ENCODE results near the gene MALRD1. TPM values are rescaled to one million over a fixed set of nuclear protein-coding genes. Genes with fewer than 3 reads are reported as not detected.

MALRD1 gene
- total RNA-seq, 6 experiments from 2014 or later, result 0.29 to 0.49 (median 0.34) TPM; not detected in 2

DNA sequence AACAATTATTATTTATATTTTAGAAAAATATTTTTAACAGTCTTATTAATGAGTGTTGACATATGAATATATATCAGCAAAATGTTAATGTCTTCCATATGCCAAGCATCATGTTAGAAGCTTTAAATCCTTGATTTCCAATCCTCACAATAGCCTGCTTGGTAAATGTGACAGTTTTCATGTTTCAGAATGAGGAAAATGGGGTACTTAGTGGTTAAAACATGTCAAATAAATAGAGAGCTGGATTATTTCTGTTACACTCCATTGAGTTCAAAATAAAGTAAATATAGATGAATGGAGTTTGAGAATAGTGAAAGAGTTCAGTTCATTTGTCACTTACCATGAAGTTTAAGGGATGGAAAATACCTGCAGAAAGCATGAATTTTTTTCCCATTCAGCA, 377.4 kb downstream of the MALRD1 start:
- DNase-seq, result no peak
- Histone ChIP-seq H3K9me3 (no peaks in the 10 kb centered on the region), H3K36me3 (no peaks in the 10 kb centered on the region), H3K4me1 (no peaks in the 10 kb centered on the region), H3K27me3 (no peaks in the 10 kb centered on the region), H3K27ac (no peak overlapping the region), H3K4me3 (no peak overlapping the region)
- no peak for TF ChIP-seq POLR2A (IDR thresholded peaks at IDR 0.05)
- TF ChIP-seq, protein P1, sequence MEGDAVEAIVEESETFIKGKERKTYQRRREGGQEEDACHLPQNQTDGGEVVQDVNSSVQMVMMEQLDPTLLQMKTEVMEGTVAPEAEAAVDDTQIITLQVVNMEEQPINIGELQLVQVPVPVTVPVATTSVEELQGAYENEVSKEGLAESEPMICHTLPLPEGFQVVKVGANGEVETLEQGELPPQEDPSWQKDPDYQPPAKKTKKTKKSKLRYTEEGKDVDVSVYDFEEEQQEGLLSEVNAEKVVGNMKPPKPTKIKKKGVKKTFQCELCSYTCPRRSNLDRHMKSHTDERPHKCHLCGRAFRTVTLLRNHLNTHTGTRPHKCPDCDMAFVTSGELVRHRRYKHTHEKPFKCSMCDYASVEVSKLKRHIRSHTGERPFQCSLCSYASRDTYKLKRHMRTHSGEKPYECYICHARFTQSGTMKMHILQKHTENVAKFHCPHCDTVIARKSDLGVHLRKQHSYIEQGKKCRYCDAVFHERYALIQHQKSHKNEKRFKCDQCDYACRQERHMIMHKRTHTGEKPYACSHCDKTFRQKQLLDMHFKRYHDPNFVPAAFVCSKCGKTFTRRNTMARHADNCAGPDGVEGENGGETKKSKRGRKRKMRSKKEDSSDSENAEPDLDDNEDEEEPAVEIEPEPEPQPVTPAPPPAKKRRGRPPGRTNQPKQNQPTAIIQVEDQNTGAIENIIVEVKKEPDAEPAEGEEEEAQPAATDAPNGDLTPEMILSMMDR (IDR thresholded peaks at IDR 0.05), result no peak
- no peak for ATAC-seq
- intact Hi-C loops (cut with DNase I), result no loop called here

GRCh38 chr10:19431622-19432351, 383.2 kb downstream of the MALRD1 start:
- Histone ChIP-seq H3K4me3 (no peak overlapping the region), H3K36me3 (no peaks in the 10 kb centered on the region), H3K27me3 (no peaks in the 10 kb centered on the region), H3K27ac (no peak overlapping the region), H3K4me1 (no peaks in the 10 kb centered on the region), H3K9me3 (no peaks in the 10 kb centered on the region)
- TF ChIP-seq, protein P1 (IDR thresholded peaks at IDR 0.05), result no peak
- no peak for TF ChIP-seq POLR2A (IDR thresholded peaks at IDR 0.05)
- DNase-seq (no peak), ATAC-seq (no peak)
- WGBS (ENCODE audit: insufficient coverage, low coverage, low lambda C conversion rate, missing lambda C conversion rate), result 60% methylated on average over 5 of the region's 5 CpGs
- intact Hi-C loops (cut with DNase I), result no loop called here

GRCh38 chr10:19449860-19450259, 401.3 kb downstream of the MALRD1 start:
- Histone ChIP-seq H3K9me3 (no peaks in the 10 kb centered on the region), H3K27ac (no peak overlapping the region), H3K27me3 (no peaks in the 10 kb centered on the region), H3K4me3 (no peak overlapping the region), H3K4me1 (no peaks in the 10 kb centered on the region), H3K36me3 (no peaks in the 10 kb centered on the region)
- TF ChIP-seq POLR2A (IDR thresholded peaks at IDR 0.05), result no peak
- TF ChIP-seq, protein P1 (IDR thresholded peaks at IDR 0.05), result no peak
- ATAC-seq (no peak), DNase-seq (no peak)
- WGBS (ENCODE audit: insufficient coverage, low coverage, low lambda C conversion rate, missing lambda C conversion rate), result 15% methylated on average over 2 of the region's 2 CpGs
- intact Hi-C loops (cut with DNase I), result no loop called here

DNA sequence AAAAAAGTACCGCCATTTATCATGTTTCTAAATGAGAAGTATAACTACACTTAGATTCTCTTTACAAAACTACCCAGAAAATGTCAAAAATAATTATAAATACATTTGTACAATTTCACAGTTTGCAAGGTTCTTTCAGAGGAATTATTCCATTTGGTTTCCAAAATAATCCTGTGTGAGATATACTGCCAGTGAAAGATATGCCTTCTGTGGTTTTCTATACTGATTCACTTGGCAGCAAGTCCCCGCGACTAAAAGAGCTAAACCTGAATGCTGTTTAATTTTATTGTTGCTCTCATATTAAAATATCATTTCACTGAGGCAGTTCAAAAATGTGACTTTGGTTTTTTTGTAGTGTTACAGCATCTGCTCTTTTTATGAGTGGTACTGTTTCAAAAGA, 402.8 kb downstream of the MALRD1 start:
- DNase-seq, result no peak
- intact Hi-C loops (cut with DNase I), result no loop called here
- no peak for TF ChIP-seq POLR2A (IDR thresholded peaks at IDR 0.05)
- TF ChIP-seq, protein P1 (IDR thresholded peaks at IDR 0.05), result no peak
- Histone ChIP-seq H3K4me3 (no peak overlapping the region), H3K9me3 (no peaks in the 10 kb centered on the region), H3K27me3 (no peaks in the 10 kb centered on the region), H3K4me1 (no peaks in the 10 kb centered on the region), H3K27ac (no peak overlapping the region), H3K36me3 (no peaks in the 10 kb centered on the region)
- no peak for ATAC-seq
- WGBS (ENCODE audit: insufficient coverage, low coverage, low lambda C conversion rate, missing lambda C conversion rate), result 72% methylated on average over 3 of the region's 3 CpGs

Data from right lobe of liver (tissue), 6 donors.